GM18498 (cell line): Measurements from ENCODE around the gene RCOR1.
A peak's percentile ranks its signal among the peaks of the same experiment; 100 is the strongest.
"Not testable (repeated sequence)": the region's sequence is repeated elsewhere in the genome, so short reads cannot be mapped to it uniquely, and the experiment has no call there.

ENCODE experiments used
- ATAC-seq: cut with Tn5 transposase; IDR thresholded peaks from one replicate; pipeline ENCODE4 v1.9.1; 2021; ENCODE audit warnings: mild to moderate bottlenecking, moderate library complexity; ENCODE audit not compliant: unreplicated experiment

The RCOR1 gene

DNA sequence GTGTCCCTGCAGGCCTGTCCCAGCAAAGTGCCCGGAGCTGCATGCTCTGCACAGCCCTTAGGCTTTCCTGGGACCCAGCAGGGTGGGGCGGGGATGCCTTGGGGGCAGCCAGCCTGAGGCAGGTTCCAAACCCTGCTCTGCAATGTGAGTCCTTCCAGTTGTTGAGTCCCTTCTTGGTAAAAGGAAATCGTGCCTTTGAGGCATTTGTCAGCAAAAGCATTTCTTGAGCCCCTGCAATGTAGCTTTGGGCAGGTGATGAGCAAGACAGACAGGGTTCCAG lies 146.7 kb downstream of the RCOR1 start:
- no peak for ATAC-seq

DNA sequence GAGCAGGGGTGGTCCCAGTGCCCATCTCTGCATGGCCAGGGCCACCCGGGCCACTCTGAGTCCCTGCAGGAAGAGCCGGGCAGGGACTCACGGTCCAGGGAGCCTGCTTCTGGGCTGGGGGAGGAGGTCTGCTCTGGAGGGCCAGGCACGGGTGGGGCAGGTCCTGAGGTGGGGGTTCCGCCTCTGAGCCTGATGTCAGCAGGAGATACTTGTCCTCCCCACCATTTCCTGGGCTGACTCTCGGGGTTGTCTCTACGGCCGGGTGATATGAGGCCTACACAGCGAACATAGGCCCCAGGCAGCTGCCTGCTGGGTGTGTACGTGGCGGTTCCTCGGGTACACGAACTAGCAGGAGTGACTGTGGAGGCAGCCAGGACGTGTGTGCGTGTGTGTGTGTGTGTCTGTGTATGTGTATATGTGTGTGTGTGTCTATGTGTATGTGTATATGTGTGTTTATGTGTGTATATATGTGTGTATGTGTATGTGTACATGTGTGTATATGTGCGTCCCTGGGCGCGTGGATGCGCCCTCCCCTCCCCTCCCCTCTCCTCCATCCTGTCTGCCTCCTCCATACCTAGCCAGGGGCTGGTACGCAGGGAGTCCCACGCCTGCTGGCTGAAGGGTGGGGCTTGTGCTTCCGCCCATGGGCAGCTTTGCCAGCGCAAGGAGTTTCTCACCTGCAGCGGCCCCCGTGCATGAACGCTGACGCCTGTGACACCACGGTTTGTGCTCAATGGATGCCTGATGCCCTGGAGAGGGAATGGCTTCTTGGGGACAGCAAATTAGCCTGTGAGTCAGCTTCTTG lies 154.4 kb downstream of the RCOR1 start:
- ATAC-seq = no peak

DNA sequence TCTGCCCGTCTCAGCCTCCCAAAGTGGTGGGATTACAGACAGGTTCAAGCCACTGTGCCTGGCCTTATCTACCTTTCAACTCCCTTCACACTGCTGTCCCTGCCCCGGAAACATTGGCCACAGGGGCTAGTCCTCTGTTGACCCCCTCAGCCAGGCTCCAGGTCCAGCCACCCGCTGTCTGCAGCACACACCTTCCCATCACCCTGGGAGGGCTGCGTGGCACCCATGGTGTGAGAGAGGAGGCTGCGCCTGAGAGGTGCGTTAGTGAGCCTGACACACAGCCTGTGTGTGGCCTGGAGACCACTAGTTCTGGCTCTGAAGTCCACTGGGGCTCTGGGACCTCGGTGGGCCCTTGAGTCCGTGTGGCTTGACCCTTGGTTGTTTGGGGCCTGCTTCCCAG lies 156.4 kb downstream of the RCOR1 start:
- ATAC-seq = no peak

DNA sequence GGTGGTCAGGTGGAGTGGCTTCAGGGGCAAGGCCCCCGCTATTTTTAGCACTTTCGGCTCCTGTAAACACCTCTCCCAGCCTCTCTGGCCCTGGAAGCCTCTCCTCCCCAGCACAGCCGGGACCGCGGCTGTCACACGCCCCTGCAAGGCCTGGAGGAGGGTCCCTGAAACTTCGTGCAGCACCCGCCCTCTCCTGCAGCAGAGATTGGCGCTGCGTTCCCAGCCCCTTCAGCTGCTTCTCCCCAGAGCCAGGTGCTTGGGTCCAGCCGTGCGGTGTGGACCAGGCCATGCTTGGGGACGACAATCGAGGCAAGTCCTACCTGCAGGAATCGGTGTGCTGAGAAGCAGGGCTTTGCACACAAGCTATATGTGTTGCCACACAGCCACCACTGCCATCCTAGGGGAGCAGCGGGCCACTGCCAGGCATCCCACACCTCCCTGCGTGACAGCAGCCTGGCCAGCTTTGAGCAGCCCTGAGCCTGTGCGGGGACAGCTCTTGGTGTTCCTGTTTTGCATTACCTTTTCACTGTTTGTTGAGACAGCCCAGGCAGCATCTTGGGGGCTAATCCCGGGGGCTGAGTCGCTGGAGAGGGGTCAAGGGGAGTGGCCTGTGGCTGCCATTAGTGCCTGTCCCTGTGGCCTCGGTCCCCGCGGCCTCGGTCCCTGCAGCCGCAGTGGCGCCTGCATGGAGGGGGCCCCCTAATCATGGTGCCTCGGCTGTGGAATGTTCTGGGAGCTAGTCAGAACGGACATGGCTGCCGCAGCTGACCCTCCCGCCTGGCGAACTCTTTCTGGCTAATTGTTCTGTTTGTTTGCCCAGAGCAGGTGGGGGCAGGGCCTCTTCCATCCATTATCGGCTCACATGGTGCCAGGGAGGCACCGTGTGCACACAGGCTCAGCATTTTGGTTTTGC lies 157.2 kb downstream of the RCOR1 start:
- ATAC-seq = no peak

DNA sequence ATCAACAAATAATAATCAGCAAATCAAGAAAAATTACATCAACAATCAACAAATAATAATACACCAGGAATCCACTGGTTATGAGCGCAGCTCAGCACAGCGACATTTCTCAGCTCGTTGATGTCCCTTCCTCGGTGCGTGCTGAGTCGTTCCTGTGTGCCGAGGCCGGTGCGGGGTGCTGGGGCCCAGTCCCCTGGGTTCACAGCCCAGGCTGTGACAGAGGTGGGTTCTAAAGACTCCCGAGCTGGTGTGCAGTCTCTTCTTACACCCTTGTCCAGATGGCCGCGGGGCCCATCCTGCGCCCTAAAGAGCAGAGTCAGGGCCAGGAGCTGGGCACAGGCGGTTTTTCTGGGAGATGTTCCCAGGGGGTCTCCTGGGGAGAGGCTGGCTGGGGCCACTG lies 157.9 kb downstream of the RCOR1 start:
- ATAC-seq = no peak

DNA sequence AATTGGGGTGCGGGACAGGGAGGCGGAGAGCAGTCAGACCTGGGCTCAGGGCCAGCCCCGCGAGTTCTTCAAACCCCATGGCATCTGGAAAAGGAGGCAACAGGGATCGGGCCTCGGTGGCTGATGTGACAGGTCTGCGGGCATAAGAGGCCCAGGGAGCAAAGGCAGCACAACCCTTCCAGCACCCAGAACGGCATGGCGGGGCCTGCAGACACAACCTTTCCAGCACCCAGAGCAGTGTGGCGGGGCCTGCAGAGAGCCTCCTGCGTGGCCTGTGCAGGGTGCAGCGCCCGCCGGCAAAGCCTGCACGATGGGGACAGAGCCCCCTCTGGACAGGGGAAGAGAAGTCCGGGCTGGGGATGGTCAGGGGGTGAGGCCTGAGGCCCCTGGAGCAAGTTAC lies 158.6 kb downstream of the RCOR1 start:
- ATAC-seq = no peak

DNA sequence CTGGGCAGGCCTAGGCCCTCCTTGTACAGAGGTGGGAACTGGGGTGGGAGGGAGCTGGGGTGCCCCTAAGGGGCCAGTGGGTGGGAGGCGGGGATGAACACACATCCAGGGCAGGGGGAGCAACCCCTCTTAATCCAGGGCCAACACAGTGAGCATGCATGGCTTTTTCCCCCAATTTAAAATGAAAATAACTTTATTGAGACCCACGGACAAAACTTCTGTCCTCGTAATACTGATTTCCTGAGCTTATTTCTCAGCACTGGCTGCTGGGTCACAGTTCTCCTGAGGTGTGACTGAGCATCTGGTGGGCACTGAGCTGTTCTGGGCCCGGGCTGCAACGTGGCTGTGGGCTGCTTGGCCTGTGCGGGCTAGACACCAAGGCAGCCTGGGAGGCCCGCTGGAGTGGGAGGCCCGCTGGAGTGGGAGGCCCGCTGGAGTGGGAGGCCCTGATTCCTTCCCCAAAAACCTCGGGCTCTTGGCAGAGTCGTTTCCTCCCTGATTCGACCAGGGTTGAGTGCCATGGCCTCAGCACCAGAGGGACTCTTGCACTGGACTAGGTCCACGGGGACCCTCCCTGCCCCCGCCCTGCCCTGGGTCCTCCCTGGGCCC lies 159.9 kb downstream of the RCOR1 start:
- no peak for ATAC-seq

DNA sequence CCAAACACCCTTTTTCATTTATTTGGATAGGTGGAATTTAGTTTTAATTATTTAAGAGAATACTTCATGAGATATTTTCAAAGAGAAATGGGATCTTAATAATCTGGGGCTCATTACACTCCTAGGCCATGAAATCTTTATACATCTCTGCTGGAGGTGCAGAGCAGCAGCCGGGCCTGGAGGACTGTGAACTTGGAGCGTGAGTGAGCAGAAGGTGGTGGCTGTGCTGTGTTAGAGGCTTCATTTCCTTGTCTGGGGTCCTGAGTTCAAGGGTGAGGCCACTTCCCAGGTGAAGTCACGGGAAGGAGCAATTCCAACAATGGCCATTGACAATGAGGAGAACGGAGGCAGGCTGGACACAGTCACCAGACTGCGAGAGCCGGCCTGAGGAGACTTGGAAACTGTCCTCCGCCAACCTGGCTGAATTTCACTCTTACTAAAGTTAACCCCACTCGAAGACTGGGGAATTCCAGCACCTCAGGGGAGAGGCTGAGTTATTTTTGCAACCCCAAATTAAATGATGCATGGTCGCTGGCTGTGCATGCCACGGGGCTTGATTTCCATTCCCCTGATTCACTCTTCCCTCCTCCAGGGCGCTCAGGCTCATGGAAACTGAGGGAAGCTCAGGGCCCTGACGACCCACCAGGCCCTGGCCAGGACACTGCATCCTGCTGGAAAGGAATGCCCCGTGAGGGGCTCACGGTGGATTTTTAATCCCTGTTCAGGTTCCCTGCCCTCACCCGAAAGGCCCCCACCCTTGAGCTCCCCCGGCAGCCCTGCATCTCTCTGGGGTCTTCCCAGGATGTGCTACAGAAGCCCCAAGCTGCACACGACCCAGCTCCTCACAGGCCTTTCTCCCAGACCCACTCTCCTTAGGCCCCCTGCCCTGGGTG lies 162.2 kb downstream of the RCOR1 start:
- ATAC-seq = peak; percentile 46

DNA sequence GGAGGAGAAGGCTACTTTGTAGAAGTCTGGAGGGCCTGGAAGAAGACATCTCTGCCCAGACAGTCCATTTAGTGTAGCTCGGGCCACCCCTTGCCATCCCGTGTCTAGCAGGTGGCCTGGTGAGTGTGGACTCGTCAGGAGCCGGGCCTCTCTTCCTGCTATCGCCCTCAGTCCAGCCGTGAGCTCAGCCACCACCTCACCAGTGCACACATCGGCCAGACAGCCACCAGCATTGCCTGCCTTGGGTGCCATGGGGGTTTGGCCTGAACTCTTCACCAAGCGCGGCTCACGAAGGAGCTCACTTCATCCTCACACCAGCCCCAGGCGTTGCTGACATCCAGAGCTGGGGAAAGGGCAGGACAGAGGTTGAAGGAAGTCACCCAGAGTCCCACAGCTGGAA lies 165.2 kb downstream of the RCOR1 start:
- ATAC-seq = no peak

DNA sequence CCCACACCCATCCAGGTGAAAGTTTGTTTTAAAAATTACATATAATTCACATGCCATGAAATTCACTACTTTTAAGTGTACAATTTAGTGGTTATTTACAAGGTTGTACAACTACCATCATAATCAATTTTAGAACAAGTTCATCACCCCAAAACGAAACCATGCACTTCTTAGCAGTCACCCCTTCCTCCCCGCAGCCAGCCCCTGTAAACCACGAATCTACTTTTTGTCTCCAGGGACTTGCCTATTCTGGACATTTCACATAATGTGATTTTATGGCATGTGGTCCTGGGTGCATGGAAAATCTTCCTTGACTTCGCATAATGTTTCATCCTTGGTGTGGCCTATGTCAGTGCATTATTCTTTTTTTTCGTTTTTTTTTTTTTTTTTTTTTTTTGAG lies 165.6 kb downstream of the RCOR1 start:
- ATAC-seq = no peak

DNA sequence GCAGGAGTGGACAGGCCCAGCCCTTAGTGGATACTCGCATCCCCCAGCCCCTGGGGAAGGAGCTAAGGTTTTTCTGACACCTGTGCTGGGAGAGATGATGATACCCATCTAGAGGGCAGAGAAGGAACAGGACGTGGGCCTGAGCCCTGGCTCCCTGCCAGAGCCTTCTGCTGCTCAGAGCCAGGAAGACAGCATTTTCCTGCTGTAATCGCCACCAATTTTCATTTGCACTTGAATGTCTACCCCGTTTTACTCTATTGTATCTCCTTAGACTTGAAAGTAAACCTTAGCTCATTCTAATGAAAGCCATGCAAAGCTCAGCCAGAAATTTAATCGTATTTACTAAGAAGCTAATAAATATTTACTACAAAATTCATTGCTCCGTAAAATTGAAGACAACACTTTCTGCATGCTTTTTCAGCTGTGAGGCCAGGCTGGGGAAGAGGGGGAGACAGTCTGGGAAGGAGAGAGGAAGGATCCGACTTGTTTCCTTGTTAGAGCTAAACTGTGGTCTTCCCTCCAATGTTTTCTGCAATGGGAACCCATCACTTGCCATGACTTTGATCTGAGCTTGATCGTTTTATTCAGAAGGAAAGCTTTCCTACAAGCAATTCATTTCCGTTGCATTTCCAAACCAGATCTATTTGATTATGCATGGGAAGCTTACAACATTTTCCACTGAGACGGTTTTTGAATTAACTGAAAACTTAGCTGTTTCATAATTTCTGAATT lies 167.2 kb downstream of the RCOR1 start:
- no peak for ATAC-seq

DNA sequence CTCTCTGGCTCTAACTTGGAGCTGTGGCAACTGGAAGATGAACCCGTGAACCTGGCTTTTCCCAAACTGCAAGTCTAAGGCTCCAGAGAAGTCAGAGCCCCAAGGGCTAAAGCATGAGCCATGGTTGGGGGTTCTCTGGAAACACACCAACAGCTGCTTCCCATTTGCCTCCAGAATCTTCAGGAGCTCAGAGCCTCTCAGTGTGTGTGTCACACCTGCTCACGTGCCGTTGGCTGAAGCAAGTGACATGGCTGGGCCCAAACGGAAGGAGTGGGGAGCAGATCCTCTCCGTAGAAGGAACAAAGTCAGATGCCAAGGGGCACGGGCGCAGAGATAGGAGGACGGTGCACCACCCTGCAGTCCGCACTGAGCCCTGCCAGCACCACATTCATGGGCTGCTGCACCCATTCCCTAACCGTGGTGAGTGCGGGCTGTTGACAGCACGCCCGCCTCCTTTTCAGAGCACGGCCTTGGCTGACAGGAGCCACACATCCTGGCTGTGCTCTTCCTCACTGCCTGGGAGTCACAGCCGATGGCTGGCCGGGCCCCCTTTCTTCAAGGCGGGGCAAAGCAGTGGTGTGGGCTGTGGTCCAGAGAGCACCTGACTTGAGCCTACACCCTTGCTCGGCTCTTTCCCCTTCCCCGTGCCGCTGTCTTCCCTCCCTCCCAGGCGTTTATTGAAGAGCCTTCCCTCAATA lies 168.2 kb downstream of the RCOR1 start:
- no peak for ATAC-seq

DNA sequence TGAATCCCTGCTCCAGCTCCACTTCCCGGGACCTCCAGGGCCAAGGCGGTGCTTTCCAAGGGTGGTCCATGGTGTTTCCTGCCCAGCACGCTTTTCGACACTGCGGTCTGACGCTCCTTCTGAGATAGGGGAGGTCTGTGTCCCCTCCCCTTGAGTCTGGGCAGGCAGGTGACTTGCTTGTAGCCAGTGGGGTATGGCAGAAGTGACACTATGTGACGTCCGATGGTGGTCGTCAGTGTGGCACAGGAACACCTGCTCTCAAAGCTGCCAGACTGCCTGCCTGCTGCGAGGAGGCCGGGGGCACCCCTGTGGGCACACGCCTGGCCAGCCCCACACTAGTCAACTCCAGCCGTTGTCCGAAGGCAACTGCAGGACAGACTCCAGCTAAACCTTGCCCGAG lies 168.8 kb downstream of the RCOR1 start:
- no peak for ATAC-seq

DNA sequence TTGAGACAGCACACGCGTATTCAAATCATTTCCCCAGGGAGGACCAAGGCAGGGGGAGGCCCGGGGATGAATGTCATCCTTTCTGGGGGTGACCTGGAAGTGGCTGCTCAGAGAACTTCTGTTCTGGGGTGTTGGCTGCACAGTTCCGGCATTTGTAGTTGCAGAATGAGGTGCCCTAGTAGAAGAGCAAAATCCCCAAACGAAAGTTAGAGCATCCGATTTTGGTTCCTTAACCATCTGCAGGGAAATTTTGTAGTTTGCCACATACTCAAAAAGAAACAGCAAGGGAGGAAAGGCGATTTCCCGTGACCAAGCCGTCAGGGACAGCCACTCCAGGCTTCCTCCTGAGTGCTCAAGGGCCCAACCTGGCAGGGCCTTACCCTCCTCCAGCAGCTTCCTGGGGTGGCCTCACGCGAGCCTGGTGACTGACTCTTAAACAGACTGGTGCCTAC lies 171.8 kb downstream of the RCOR1 start:
- ATAC-seq = peak; percentile 57

DNA sequence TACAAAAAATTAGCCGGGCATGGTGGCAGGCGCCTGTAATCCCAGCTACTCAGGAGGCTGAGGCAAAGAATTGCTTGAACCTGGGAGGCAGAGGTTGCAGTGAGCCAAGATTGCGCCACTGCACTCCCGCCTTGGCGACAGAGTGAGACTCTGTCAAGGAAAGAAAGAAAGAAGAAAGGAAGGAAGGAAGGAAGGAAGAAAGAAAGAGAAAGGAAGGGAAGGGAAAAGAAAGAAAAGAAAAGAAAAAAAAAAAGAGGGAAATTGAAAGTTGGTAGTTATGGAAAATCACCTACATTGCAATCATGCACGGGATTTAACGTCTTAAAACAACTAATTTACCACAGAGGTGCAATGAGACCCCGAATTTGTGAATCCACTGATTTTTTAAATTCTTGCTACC lies 173.3 kb downstream of the RCOR1 start:
- not testable (repeated sequence) for ATAC-seq

DNA sequence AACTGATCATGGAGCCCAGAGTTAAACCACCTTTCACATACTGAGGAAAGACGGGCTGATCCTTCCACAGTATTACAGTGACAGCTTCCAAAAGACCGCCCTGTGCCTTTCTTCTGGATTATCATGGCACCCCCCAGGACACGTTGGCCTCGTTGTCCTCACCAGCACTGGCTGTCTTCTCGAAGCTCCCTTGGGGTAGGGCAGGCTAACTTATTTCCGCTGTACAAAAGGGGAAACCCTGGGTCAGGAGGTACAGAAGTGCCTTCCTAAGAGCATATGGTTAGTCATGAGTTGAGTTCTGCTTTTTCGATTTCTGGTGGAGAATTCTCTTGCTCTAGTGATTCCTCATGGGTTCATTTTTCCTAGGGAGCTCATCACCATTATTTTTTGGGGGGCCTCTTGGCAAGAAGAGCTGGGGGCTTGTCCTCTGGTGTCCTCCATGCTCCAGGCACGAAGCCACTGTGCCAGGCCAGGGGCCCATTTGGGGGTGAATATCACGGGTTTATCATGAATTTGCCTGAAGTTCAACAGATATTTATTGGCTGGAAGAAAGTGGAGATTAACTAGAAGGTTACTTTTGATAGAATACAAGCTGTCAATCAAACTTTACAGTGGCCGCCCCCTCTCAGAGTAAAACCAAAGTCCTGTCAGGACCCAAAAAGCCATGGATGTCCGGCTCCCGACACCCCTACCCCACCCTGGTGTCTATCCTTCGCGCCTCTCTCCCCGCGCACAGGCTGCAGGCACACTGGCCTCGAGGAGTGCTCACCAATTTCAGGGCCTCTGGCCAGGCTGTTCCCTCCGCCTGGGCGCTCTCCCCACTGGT lies 176.0 kb downstream of the RCOR1 start:
- peak; percentile 65 for ATAC-seq

DNA sequence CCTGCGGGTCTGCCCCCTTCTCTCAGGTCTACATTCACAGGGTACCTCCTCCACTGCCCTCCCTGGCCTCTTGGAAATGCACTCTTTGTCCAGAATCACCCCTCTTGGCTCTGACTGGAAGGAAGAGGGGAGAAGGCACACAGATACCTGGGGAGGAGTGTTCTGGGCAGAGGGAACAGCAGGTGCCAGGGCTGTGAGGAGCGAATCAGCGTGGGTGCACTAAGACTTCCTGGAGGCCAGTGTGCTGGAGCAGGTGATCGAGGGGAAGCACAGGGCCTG lies 176.5 kb downstream of the RCOR1 start:
- no peak for ATAC-seq

DNA sequence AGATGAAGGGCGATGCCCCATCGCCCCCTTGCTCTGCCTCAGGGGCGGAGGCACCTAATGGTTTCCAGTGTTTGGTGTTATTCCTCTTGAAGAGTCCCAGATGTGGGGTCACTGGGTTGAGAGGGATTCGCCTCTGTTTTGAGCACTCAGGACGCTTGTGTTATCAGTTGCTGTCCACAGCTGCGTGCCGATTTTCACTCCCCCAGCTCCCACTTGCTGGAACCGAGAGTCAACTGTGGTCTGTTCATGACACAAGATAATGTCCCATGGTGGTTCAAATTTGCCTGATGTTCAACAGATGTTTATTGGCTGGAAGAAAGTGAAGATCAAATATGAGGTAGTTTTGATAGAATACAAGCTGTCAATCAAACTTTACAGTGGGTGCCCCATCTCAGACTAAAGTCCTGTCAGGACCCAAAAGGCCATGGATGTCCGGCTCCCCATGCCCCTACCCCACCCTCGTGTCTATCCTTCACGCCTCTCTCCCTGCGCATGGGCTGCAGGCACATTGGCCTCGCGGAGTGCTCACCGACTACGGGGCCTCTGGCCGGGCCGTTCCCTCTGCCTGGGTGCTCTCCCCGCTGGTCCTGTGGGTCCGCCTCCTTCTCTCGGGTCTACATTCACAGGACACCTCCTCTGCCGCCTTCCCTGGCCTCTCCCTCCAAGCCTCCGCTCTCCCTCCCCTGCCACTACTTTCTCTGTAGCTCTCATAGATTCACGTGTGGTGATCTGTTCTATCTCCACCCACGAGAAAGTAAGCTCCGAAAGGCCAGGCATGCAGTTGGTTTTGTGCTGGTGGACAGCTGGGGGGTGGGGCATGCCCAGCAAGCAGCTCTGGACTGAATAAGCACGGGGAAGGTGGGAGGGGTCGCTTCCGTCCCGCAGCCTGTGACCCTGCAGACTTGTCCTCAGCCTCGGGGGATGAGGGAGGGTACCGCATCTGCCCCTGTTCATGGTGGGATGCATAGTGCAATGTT lies 178.0 kb downstream of the RCOR1 start:
- no peak for ATAC-seq
